Lung (tissue), 12 donors: ENCODE data around the gene EIF5. TPM values are rescaled to one million over a fixed set of nuclear protein-coding genes. Genes with fewer than 3 reads are reported as not detected.

Source experiments
- ATAC-seq: fragments of 200-7000 bp; cut with Tn5 transposase; one replicate; pipeline ENCODE4 v1.9.1; 2020; ENCODE audit warnings: moderate number of reproducible peaks; ENCODE audit not compliant: insufficient read depth, low FRiP score
- DNase-seq, 3 donors: peaks; one replicate each; pipeline ENCODE4 v3.0.0-alpha.2; 2013 to 2017
- H3K27ac ChIP-seq, 2 donors: one replicate each; pipeline ENCODE4 v1.5.1; 2013; ENCODE audit warnings: mild to moderate bottlenecking in 2 of 2, moderate library complexity in 2 of 2, control low read depth in 1 of 2, inconsistent platforms in 1 of 2, low read depth in 1 of 2, low read length in 1 of 2
- H3K27me3 ChIP-seq, 3 donors: one replicate each; pipeline ENCODE4 v1.5.1; 2013; ENCODE audit warnings: low read length in 2 of 3; ENCODE audit not compliant: control insufficient read depth in 3 of 3, insufficient read depth in 3 of 3
- H3K36me3 ChIP-seq, 4 donors: one replicate each; pipeline ENCODE4 v1.5.1; 2013; ENCODE audit warnings: low read length in 4 of 4, mild to moderate bottlenecking in 1 of 4, moderate library complexity in 1 of 4; ENCODE audit not compliant: control insufficient read depth in 4 of 4, insufficient read depth in 4 of 4
- H3K4me1 ChIP-seq, 5 donors: one replicate each; pipeline ENCODE4 v1.5.1; 2013; ENCODE audit warnings: low read length in 5 of 5, mild to moderate bottlenecking in 2 of 5, moderate library complexity in 1 of 5; ENCODE audit not compliant: control insufficient read depth in 5 of 5, insufficient read depth in 5 of 5
- H3K4me3 ChIP-seq: one replicate; pipeline ENCODE4 v1.5.1; 2013; ENCODE audit warnings: mild to moderate bottlenecking, control low read depth, moderate library complexity
- H3K9ac ChIP-seq, 2 donors: one replicate each; pipeline ENCODE4 v1.5.1; 2013; ENCODE audit warnings: low read length in 2 of 2, control low read depth in 1 of 2; ENCODE audit not compliant: insufficient read depth in 1 of 2
- H3K9me3 ChIP-seq, 4 donors: one replicate each; pipeline ENCODE4 v1.5.1; 2013; ENCODE audit warnings: low read length in 3 of 4, mild to moderate bottlenecking in 1 of 4, moderate library complexity in 1 of 4; ENCODE audit not compliant: control insufficient read depth in 4 of 4, insufficient read depth in 3 of 4
- CTCF ChIP-seq: IDR thresholded peaks from 2 replicates; pipeline ENCODE4 v1.5.1; 2012; ENCODE audit warnings: mild to moderate bottlenecking; ENCODE audit errors: control extremely low read depth, extremely low read depth
- WGBS, 2 donors: extraction: QIAGEN DNeasy Blood & Tissue Kit; methylation state at CpG; one replicate each; pipeline ENCODE4 v1.1.7; 2013; 5-methylcytosine and 5-hydroxymethylcytosine counted together
- polyA plus RNA-seq, 2 donors: library from polyadenylated mRNA; stranded (reverse); fragments of 200-250 nt; gene quantifications; one replicate each; pipeline ENCODE4 v1.2.1, GENCODE V29; 2013
- total RNA-seq, 2 donors: library from RNA; depleted of rRNA in 1 of 2; stranded (reverse); fragments of >200 nt in 1 of 2; gene quantifications; one replicate each; pipeline ENCODE4 v1.2.1, GENCODE V29; 2014 to 2021
- donor health status: control.
- donor health status: control.
- donor health status: Bipolar disorder and iron deficiency.
- donor health status: healthy.
- donor health status: DM: yes; HTN: yes; CAD: no.

The EIF5 gene
- total and polyA plus RNA-seq, 4 donors, result 50.4 to 255 (median 161) TPM

- Histone ChIP-seq H3K9me3 (no peaks in the 10 kb centered on the region), H3K27ac (no peak overlapping the region), H3K27me3 (no peaks in the 10 kb centered on the region), H3K9ac (no peak overlapping the region), H3K36me3 (no peaks in the 10 kb centered on the region), H3K4me3 (no peak overlapping the region), H3K4me1 (peaks cover 4 to 22% (median 14%) of the 10 kb centered on the region in 5 donors)
- ATAC-seq (no peak), DNase-seq (no peak)
- 100% methylated on average over 1 of the region's 1 CpG for WGBS, 2 donors
- no peak for TF ChIP-seq CTCF
These were observed 54.6 kb downstream of the EIF5 start for GRCh38 chr14:103388664-103389063.

GRCh38 chr14:103390605-103391004 is 56.6 kb downstream of the EIF5 start:
- DNase-seq (no peak), ATAC-seq (no peak)
- Histone ChIP-seq H3K27me3 (no peaks in the 10 kb centered on the region), H3K36me3 (no peaks in the 10 kb centered on the region), H3K9ac (no peak overlapping the region), H3K27ac (no peak overlapping the region), H3K4me3 (no peak overlapping the region), H3K9me3 (no peaks in the 10 kb centered on the region), H3K4me1 (peaks cover 2 to 21% (median 14%) of the 10 kb centered on the region in 5 donors)
- TF ChIP-seq CTCF, result no peak
- 81 to 85% methylated on average over 4 of the region's 4 CpGs for WGBS, 2 donors

- peak; percentile 38 for TF ChIP-seq CTCF
- 4 to 11% methylated on average over 4 of the region's 4 CpGs for WGBS, 2 donors
- Histone ChIP-seq H3K9ac (no peak overlapping the region), H3K27me3 (no peaks in the 10 kb centered on the region), H3K36me3 (no peaks in the 10 kb centered on the region), H3K4me3 (no peak overlapping the region), H3K9me3 (no peaks in the 10 kb centered on the region), H3K4me1 (peaks cover 4 to 21% (median 14%) of the 10 kb centered on the region in 5 donors), H3K27ac (peak overlapping the region in 1 of 2 donors; percentile 26)
- no peak for ATAC-seq
- DNase-seq, result peak; percentile 42 to 54 (median 53)
These were observed 57.0 kb downstream of the EIF5 start for GRCh38 chr14:103391048-103391447.

- Histone ChIP-seq H3K27me3 (no peaks in the 10 kb centered on the region), H3K4me3 (no peak overlapping the region), H3K9me3 (no peaks in the 10 kb centered on the region), H3K36me3 (no peaks in the 10 kb centered on the region), H3K27ac (peak overlapping the region in 1 of 2 donors; percentile 17), H3K4me1 (peaks cover 5 to 24% (median 14%) of the 10 kb centered on the region in 5 donors), H3K9ac (peak overlapping the region in 1 of 2 donors; percentile 42)
- WGBS, 2 donors, result 61 to 84% methylated on average over 5 of the region's 5 CpGs
- peak in 1 of 3 donors; percentile 34 for DNase-seq
- TF ChIP-seq CTCF, result no peak
- no peak for ATAC-seq
These were observed 58.1 kb downstream of the EIF5 start for GRCh38 chr14:103392106-103392505.
